RCC 7860 (cell line): ENCODE results near the gene USP15.
"Not testable (repeated sequence)": the region's sequence is repeated elsewhere in the genome, so short reads cannot be mapped to it uniquely, and the experiment has no call there.

ENCODE experiments used
- DNase-seq: peaks from one replicate; pipeline ENCODE4 v3.0.0-alpha.2; 2015; ENCODE audit warnings: low spot score
- FAIRE-seq: peaks from 2 replicates; lab custom pipeline; 2012; peaks lifted over from hg19 to GRCh38; lab: Jason Lieb, UNC

The USP15 gene

DNA sequence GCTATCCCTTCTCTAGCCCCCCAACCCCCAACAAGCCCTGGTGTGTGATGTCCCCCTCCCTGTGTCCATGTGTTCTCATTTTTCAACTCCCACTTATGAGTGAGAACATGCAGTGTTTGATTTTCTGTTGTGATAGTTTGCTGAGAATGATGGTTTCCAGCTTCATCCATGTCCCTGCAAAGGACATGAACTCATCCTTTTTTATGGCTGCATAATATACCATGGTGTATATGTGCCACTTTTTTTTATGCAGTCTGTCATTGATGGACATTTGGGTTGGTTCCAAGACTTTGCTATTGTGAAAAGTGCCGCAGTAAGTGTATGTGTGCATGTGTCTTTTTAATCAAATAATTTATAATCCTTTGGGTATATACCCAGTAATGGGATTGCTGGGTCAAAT is 104.5 kb downstream of the USP15 start:
- FAIRE-seq, DNase-seq: not testable (repeated sequence)

DNA sequence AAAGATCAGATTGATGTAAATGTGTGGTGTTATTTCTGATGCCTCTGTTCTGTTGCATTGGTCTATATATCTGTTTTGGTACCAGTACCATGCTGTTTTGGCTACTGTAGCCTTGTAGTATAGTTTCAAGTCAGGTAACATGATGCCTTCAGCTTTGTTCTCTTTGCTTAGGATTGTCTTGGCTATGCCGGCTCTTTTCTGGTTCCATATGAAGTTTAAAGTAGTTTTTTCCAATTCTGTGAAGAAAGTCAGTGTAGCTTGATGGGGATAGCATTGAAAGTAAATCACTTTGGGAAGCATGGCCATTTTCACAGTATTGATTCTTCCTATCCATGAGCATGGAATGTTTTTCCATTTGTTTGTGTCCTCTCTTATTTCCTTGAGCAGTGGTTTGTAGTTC is 105.6 kb downstream of the USP15 start:
- FAIRE-seq, DNase-seq: not testable (repeated sequence)

DNA sequence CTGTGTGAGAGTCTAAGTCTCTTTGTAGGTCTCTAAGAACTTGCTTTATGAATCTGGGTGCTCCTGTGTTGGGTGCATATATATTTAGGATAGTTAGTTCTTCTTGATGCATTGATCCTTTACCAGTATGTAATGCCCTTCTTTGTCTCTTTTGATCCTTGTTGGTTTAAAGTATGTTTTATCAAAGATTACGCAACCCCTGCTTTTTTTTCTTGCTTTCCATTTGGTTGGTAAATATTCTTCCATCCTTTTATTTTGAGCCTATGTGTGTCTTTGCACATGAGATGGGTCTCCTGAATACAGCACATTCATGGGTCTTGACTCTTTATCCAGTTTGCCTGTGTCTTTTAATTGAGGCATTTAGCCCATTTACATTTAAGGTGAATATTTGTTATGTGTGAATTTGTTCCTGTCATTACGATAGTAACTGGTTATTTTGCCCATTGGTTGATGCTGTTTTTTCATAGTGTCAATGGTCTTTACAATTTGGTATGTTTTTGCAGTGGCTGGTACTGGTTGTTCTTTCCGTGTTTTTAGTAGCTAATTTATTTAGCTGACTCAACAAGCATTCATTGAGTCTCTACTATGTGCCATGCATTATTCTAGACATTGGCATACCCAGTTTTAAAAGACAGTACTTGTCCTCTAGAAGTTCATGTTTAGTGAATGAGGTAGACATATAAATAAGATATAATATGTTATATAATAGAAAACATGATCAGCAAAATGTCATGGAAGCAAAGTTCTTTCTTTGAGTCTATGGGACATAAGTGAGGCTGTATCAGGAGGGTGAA is 108.4 kb downstream of the USP15 start:
- not testable (repeated sequence) for FAIRE-seq, DNase-seq

DNA sequence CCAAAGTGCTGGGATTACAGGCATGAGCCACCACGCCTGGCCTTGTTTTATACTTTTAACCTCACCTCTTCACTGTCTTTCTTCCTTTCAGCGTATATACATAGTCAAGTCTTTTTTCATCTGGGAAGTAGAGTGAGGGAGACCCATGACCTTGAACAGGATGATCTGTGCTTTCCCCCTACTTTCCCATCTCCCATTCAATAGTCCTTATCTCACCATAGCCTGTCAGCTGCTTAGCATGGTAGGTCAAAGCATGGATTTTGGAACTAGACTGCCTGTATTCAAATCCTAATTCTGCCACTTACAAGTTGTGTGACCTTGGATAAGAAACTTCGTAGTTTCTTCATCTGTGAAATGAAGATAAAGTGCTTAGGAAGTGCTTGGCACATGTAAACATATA is 110.0 kb downstream of the USP15 start:
- DNase-seq (no peak), FAIRE-seq (no peak)

DNA sequence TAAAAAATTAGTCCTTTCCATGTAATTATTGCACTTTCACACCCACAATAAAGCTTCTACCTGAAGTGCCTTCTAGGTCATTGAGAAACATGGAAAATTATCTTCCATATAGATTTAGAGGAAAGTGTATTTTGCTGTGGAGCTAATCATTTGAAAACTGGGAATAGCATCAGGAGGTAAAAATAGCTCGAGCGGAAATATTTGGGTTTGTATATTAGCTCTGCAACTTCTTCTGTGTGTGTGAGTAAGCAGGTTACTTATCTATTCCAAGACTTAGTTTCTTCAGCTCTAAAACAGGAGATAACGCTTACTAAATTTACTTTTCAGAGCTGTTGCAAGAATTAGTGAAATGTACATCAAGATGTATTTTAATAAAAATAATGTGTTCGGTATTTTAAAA is 111.5 kb downstream of the USP15 start:
- FAIRE-seq (no peak), DNase-seq (no peak)

DNA sequence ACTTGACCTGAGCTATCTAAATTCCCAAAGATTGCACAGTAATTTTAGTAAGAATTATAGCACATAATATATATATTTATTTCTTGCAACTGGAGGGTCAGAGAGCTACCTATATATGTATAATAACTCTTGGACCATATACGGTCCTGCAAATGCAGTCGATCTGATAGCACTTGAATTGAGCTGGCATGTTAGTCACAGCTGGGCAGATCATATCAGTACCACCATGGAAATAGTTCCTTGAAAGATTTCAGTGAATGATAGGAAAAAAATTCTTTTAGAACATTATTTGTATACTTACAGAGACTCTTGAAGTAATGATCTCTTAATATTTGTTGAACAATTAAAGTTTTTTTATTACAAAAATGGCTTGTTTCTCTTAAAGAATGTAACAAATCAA is 111.9 kb downstream of the USP15 start:
- no peak for FAIRE-seq
- DNase-seq, result no peak

DNA sequence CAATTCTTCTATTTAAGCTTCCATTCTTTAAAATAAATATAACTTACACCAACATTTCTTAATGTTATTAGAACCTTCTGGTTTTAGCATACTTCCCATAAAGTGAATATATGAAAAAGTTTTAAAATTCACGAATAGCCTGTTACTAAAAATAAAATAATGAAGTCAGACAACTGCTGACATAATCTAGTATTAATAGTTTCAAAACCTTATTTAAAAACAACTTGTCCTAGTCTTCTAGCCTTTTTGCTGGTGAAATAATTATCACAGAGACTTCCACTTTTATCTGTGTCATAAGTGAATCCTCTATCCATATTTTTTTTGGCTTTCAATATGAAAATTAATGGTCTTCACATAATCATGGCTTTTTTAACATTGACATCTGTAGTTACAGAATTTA is 112.6 kb downstream of the USP15 start:
- no peak for FAIRE-seq

DNA sequence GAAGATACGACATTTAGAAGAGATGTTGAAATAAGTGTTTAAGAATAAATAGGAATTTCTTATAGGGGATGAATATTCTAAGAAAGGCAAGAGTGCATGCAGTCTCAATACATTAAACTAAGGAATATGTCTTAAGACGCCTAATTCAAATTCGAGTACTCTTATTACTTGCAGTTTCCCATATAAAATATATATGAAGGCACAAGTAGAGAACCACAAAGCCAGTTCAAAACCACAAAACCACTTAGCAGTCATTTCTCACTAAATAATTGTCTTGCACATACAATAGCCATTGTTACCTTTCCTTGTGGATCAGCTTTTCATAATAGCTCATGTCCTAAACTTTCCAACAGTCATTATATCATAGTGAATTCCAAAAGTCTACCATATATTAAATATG is 115.4 kb downstream of the USP15 start:
- DNase-seq, result no peak
- FAIRE-seq, result no peak

More for the DNA sequence above, 112.6 kb downstream of the USP15 start:
- no peak for DNase-seq

DNA sequence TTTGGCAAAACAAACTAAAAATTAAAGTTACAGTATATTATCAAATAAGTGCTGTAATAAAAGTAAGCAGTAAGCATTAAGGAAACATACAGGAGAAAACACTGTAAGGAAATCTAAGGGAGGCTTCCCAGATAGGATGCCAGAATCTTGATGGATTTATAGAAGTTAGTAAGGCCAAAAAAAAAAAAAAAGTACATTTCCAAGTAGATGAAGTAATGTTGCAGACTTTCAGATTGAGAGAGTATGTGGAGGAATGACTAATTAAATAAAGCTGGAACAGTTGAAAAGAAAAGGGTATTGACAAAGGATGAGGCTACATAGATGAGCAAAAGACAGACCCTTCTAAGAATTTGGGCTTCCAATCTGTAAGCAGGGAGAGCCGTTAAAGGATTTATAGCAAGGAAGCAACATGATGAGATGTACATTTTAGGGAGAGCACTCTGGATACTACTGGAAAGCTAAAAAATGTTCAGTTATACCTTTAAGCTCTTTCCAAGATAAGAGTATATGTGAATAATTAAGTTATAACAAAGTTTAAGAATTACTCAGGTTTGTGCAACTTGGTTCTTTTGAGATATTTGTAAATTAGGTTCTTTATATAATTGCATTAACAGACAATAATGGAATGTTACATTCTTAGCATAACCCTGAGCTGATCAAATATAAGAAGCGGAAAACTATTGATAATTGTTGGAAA is 119.0 kb downstream of the USP15 start:
- DNase-seq, result no peak
- no peak for FAIRE-seq

DNA sequence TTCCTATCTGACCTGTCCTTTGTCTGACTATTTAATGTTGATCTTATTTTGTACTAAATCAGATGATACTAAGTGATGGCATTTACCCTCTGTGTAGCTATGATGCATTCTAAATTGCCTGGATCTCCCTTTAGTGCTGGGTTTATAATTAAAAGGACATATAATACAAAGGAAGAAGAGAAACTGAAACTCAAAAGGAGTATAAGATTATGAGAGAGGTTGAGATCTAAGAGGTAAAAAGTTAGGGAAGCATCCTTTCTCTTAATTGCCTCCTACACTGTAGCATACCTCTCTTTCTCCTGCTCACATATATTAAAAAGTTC is 119.5 kb downstream of the USP15 start:
- no peak for FAIRE-seq
- DNase-seq, result no peak

DNA sequence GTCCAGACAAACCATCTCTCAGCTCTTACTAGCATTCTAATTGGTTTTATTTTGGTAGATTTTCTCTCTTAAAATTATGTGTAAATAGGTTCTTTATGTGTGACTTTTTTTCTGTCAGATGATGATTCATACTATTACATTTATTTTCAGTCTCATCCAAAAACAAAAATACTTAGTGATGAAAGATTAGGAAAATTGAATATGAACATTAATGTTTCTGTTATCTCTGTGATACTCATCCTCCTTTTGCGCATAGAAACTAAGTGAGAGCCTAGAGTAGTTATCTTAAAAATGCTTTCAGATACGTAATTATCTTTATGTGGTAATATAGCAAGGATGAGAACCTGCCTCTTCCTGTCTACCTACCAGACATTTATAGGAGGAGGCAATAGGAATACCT is 122.3 kb downstream of the USP15 start:
- no peak for DNase-seq
- FAIRE-seq, result no peak

DNA sequence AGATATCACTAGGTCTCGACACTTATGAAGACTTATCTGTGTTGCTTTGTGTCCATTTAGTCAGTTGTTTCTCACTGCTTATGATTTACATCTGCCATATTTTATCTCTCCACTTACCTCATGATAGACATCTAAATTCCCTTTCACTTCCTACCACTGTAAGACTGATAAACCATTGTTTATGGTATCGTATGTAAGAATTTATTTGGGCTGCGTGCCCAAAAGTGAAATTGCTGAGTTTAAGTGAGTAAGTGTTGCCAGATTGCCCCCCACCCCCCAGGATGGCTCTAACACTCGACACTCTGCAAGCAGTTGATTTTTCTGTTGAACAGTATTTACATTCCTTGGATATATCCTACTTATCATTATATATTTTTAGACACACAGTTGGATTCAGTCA is 136.5 kb downstream of the USP15 start:
- no peak for FAIRE-seq
- DNase-seq, result no peak

DNA sequence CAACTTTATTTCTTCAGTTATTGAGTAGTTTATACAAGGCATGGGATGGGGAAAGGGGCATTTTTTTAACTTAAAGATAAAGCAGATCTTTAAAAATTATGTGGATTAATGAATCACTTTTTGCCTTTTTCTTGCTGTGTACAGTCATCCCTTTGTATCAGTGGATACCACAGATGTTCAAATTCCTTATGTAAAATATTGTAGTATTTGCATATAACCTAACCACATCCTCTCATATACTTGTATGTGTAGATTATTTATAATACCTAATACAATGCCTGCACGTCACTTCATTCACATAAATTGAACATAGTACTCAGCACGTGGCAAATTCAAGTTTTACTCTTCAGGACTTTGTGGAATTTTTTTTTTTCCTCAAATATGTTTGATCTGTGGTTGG is 139.9 kb downstream of the USP15 start:
- DNase-seq (no peak), FAIRE-seq (no peak)

DNA sequence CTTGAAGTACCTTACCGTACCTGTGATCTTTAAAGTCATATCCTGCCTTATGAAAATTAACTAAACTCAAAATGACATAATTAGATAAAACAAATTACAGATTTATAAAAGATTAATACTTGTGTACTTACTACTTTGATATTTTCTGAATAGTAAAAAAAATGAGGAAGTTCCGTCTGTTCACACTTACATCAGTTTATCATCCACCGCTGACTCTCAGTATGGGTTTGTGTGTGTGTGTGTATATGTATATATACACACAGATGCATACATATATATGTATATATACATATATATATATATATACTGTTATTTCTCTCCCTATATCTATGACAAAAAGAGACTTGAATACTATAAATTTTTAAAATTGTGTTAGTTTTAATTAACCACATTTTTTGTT is 141.4 kb downstream of the USP15 start:
- DNase-seq, result no peak
- FAIRE-seq, result no peak

DNA sequence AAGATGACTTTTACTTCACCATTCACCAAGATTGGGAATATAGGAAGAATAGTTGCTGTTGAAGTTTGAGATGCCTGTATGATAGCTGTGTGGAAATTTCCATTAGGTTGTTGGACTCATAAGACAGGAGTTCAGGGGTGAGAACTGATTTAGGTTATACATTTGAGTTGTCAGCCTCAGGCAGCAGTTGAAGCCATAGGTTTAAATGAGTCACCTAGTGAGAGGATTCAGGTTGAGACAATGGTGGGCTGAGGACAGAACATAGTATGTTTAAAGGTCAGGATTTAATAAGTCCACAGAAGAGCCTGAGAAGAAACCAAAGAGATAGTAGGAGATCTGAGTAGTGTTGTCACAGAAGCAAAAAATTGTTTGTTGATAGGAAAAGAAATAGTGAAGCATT is 142.8 kb downstream of the USP15 start:
- FAIRE-seq, result no peak
- no peak for DNase-seq

DNA sequence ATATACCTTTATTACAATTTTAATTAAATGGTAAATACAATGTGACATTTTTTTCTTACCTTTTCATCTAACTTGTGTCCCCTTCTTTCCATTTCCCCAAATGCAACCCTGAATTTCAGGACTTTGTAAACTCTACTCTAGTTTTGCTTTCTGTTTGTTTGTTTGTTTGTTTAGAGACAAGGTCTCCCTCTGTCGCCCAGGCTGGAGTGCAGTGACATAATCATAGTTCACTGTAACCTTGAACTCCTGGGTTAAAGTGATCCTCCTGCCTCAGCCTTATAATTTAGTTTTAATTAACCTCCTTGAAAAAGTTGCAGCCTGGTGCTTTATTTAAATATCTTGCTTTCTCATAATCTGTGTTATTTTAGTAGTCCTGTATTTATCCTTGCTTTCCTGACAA is 147.4 kb downstream of the USP15 start:
- no peak for FAIRE-seq

DNA sequence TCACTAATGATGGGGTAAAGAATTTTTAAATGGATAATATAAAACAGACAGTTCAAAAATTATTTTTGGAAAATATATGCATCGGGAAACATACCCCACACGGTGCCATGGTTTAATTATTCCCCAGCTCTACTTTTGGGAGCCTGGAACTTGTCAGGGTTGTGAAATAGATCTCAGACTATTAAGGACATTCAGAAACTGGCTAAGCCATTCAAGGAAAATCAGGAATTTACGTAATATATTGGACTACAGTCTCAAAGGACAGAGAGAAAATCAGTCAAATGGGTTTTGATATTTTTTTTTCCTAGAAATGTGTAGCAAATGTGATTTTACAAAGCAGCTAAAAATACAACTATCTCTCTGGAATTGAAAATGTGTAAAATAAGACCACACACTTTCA is 148.9 kb downstream of the USP15 start:
- DNase-seq (no peak), FAIRE-seq (no peak)

More for the DNA sequence above, 147.4 kb downstream of the USP15 start:
- DNase-seq, result no peak

DNA sequence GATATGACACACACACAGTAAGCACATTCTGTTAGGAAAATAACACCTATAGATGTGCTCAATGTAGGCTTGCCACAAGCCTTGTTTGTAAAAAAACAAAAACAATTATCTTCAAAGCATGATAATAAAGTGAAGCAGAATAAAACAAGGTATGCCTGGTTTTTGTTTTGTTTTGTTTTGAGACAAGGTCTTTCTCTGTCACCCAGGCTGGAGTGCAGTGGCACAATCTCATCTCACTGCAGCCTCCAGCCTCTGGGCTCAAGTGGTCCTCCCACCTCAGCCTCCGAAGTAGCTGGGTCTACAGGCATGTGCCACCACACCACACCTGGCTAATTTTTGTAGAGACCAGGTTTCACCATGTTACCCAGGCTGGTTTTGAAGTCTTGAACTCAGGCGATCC is 154.0 kb downstream of the USP15 start:
- DNase-seq, result no peak
- no peak for FAIRE-seq

DNA sequence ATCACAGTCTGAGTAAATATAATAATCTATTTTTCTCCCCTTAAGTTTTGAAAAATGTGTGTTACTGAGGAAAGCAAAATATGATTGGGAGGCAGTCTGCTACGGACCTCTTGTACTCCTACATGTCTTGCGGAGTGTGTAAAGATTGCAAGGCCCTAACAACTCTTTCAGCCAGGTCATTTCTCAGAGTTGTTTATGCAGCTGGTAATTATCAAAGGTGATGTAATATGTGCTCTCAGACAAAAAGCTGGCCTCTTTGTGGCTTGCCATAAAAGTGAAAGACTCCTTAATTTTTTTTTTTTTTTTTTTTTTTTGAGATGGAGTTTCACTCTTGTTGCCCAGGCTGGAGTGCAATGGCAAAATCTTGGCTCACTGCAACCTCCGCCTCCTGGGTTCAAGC is 165.9 kb downstream of the USP15 start:
- DNase-seq, result no peak
- FAIRE-seq, result no peak

DNA sequence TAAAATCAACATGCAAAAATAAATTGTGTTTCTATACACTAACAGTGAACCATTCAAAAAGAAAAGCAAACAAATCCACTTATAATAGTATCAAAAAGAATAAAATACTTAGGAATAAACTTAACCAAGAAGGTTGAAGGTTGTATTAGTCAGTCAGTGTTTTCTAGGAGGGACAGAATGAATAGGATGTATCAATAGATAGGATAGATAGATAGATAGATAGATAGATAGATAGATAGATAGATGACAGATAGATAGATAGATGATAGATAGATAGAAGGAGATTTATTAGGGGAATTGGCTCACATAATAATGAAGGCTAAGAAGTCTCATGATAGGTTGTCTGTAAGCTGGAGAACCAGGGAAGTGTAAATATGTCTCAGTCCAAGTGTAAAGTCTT is 169.3 kb downstream of the USP15 start:
- DNase-seq (no peak), FAIRE-seq (no peak)

DNA sequence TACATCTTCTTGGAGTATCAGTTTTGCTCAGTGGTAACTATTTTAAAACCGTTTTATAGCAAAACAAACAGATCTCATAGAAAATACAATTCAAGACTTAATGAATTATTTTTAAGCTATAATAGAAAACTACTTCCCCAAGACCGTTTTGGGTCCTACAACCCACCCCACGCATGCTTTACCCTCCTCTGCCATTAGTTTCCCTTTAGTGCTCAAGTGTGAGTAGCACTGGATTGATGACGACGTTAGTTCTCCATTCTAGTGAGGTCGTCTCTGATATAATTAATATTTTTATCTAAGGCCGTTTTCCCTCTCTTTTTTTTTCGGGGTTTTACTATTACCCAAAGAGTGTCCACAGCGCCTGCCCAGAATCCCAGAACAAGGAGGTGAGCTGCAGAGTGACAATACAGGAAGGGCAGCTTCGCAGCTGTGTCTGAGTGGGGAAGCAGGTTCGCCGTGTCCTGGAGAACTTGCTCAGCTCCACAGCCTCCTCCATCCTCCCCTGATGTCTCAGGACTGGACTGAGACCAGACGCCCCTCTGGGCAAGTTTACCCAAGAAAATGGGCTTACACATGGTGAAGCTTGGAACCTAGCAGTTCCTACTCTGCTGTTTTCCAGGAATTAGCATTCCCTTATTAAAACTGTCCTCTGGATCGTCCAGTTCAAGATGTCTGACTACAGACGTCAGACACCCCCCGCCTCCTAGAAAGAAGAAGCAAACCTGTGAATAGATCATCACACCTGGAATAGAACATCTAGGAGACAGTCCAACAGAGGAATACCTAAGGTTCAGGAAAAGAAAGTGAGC is 174.5 kb downstream of the USP15 start:
- FAIRE-seq (no peak), DNase-seq (no peak)
